NT2/D1 (cell line): Measurements from ENCODE around the gene SLC9A2.

Source experiments
- SUZ12 ChIP-seq: IDR thresholded peaks from 2 replicates; pipeline ENCODE4 v1.6.1; 2011; ENCODE audit not compliant: insufficient read length, insufficient read depth; ENCODE audit errors: extremely low read depth
- YY1 ChIP-seq: IDR thresholded peaks from 2 replicates; pipeline ENCODE4 v1.6.1; 2011; ENCODE audit not compliant: insufficient read length, insufficient read depth
- ZNF274 ChIP-seq: IDR thresholded peaks from 2 replicates; pipeline ENCODE4 v1.6.1; 2011; ENCODE audit warnings: mild to moderate bottlenecking, low read depth, low read length

DNA sequence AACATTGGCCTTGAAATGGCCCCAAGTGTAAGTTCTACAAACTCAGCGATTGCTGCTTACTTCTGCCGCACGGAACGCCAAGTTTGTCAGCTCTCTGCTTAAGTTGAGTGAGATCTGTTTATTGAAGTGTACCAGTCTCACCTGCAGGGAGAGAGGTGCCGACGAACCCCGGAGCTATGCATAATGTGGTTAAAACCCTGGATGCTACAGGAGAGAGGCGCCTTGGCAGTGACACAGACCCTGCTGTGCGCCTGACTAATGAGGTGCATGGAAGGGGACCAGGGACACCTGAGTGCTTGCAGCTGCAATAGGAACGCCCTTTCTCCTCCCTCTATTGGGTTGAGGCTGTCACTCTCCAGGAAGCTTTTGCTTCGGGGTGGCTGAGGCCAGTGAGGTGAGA is 979 bp downstream of the SLC9A2 start:
- TF ChIP-seq YY1: no peak
- no peak for TF ChIP-seq ZNF274
- no peak for TF ChIP-seq SUZ12
